Measurements from ENCODE around the gene LMOD2. TPM values are rescaled to one million over a fixed set of nuclear protein-coding genes. Genes with fewer than 3 reads are reported as not detected.

The LMOD2 gene
- total RNA-seq, 2 experiments from 2014 or later: not detected

DNA sequence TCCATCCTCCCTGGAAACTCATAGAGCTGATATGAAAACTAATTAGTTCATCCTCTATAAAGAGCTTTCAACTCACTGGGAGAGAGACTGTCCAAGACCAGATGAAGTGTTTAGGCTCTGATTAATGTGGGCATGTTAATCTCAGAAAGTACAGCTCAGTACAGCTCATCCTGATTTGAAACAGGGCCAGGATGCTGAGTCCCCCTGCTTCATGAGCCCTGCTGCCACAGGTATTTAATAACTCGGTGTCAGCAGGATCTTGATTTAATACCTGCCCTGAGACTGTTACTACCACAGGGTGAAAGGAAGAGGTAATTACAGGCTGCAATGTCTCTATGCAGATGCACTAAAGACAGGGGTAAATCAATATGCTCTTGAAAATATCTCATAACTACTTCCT lies 10.8 kb downstream of the LMOD2 start:
- Mint-ChIP-seq H3K4me3 (no peak overlapping the region), H3K9me3 (no peaks in the 10 kb centered on the region), H3K27ac (no peak overlapping the region), H3K27me3 (peaks cover 11% of the 10 kb centered on the region), H3K4me1 (peaks cover 2% of the 10 kb centered on the region), H3K36me3 (no peaks in the 10 kb centered on the region)
- ATAC-seq (ENCODE audit: low read depth) (no peak), DNase-seq (no peak)
- POLR2A ChIA-PET: no interaction called here

DNA sequence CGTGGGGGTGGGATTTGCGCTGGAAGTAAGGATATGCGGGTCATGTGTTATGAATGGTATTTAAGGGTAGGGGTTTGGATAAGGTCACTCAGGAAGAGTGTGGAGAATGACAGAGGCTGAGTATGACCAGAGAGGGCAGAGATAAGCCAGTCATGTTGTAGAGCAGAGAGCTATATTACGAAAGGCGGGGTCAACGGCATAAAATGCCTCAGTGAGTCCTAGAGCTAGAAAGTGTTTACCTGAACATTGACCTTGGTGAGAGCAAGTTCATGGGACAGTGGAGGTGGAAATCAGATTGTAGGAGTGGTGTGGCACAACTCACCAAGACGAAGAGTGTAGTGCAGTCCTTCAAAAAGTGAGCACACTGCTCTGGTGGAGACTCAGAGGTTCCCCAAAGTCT lies 13.8 kb downstream of the LMOD2 start:
- Mint-ChIP-seq H3K27me3 (peaks cover 4% of the 10 kb centered on the region), H3K27ac (no peak overlapping the region), H3K4me3 (no peak overlapping the region), H3K36me3 (no peaks in the 10 kb centered on the region), H3K9me3 (no peaks in the 10 kb centered on the region), H3K4me1 (no peaks in the 10 kb centered on the region)
- DNase-seq (no peak), ATAC-seq (ENCODE audit: low read depth) (no peak)
- POLR2A ChIA-PET: no interaction called here

- DNase-seq (no peak), ATAC-seq (ENCODE audit: low read depth) (no peak)
- H3K27me3 Mint-ChIP-seq: no peaks in the 10 kb centered on the region
- POLR2A ChIA-PET: interaction anchor here (0.7 kb wide), 1 partner anchor 95 kb away, joined by 3 read pairs; no protein-coding TSS in a partner anchor
- H3K4me1 Mint-ChIP-seq: no peaks in the 10 kb centered on the region
- H3K27ac Mint-ChIP-seq: no peak overlapping the region
- no peaks in the 10 kb centered on the region for H3K9me3 Mint-ChIP-seq
- H3K36me3 Mint-ChIP-seq: no peaks in the 10 kb centered on the region
- H3K4me3 Mint-ChIP-seq: no peak overlapping the region
Measured at GRCh38 chr7:123673137-123673732, 17.6 kb downstream of the LMOD2 start.

DNA sequence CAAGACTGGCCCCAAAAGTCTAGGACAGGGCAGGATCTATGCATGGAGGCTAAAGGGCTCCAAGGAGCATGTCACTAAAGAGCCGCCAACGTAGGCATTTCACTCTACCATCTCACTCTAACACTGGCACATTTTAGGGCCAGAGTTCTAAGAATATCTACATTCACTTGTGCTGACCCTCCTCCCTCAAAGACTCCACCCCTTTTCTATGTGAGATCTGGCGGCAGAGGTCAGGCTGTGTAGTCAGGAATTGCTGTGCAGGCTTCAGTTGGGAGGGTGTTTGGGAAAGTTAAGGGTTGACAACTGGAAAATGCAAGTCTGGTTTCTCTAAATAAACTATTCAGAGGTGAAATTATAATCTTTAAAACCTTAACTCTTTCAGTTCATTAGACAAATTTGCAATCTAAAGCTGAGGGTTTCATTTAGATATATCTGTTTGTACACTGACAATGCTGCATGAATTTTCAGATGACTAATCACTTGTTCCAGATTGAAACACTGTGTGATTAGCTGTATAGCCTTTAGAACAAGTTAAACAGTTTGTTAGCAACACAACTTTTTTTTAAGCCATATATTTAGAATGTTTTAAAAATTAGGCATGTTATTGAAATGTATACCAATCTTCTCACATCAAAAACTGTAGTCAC lies 18.2 kb downstream of the LMOD2 start:
- H3K36me3 Mint-ChIP-seq: no peaks in the 10 kb centered on the region
- no peak for ATAC-seq (ENCODE audit: low read depth)
- H3K27ac Mint-ChIP-seq: no peak overlapping the region
- POLR2A ChIA-PET: interaction anchor here (0.7 kb wide), 1 partner anchor 95 kb away, joined by 3 read pairs; no protein-coding TSS in a partner anchor
- no peaks in the 10 kb centered on the region for H3K9me3 Mint-ChIP-seq
- DNase-seq: no peak
- H3K27me3 Mint-ChIP-seq: no peaks in the 10 kb centered on the region
- no peak overlapping the region for H3K4me3 Mint-ChIP-seq
- H3K4me1 Mint-ChIP-seq: no peaks in the 10 kb centered on the region

DNA sequence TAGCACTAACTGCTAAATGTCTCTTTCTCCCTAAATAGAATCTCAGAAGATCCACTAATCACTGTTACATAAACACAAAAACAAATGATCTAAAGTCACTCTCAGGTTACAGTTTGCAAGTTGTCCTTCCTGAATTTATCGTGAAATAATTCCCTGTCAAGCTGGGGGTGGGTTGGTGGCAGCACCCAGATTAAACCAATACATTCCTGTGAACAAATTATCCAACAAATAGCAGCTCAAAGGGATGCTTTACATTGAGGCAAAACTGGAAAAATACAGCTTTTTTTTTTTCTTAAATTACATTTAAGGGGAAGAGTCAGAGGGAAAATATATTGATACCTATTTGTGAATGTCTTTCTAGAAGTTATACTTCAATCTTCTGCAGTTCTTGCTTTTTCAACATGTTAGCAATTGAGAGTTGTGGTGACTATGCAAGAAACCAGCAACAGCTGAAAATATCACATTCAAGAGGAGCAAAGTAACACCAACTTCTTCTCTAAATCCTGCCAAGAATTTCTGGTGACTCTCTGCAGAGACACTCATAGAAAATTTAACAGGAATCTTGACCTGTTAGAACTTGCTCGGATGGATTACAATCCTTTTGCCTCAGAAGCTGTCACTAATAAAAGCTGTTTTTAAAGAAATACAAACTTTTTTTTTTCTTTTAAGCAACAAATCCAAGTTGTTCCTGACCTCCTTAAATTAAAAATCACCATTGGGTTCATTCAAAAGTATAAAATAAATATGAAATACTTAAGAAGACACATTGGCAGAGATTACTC lies 18.9 kb downstream of the LMOD2 start:
- ATAC-seq (ENCODE audit: low read depth) (no peak), DNase-seq (no peak)
- peaks cover 1% of the 10 kb centered on the region for H3K36me3 Mint-ChIP-seq
- no peaks in the 10 kb centered on the region for H3K9me3 Mint-ChIP-seq
- H3K27me3 Mint-ChIP-seq: no peaks in the 10 kb centered on the region
- H3K4me1 Mint-ChIP-seq: no peaks in the 10 kb centered on the region
- POLR2A ChIA-PET: no interaction called here
- no peak overlapping the region for H3K4me3 Mint-ChIP-seq
- no peak overlapping the region for H3K27ac Mint-ChIP-seq

DNA sequence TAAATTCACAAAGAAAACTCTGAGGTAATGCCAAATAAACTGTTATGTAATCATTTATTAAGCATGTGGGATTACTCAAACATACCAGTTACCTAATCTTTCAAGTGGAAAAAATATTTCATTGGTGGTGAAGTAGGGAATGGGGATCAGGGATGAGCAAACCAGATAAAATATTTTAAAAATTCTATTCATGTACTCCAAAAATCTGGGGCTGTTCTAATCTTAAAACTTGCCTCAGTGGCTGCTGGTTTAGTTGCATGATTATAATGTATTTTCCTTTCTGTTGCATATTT lies 19.5 kb downstream of the LMOD2 start:
- Mint-ChIP-seq H3K4me3 (no peak overlapping the region), H3K4me1 (no peaks in the 10 kb centered on the region), H3K27ac (no peak overlapping the region), H3K27me3 (no peaks in the 10 kb centered on the region), H3K9me3 (no peaks in the 10 kb centered on the region), H3K36me3 (peaks cover 1% of the 10 kb centered on the region)
- POLR2A ChIA-PET: no interaction called here
- no peak for DNase-seq
- ATAC-seq (ENCODE audit: low read depth): no peak

DNA sequence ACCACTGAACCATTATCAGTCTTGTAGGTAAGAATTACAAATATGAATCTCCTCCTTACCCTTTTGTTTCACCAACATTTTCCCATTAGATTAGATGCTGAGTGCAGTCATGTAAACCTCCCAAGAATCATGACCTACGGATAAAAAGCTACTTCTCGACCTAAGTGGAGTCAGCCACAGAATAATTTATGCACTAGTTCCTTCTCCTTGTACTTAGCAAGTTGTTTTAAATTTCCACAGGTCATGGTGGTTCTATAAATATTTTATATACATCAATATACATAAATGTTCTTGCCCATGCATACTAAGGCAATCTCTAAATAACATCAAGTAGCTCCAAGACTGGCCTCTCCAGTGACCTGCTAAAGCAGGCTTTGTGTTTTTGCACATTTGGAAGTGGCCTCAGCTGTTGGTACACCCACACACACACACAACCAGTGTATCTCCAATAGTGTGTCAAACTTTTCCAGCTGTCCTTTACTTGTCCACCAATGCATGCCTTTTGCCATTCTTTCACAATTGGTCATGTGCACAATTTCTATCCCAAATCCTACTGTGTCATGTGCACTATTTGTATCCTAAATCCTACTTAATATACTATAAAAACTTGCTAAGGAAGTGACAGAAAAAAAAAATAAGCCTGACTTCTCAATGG lies 21.5 kb downstream of the LMOD2 start:
- no peak for ATAC-seq (ENCODE audit: low read depth)
- peaks cover 1% of the 10 kb centered on the region for H3K36me3 Mint-ChIP-seq
- POLR2A ChIA-PET: no interaction called here
- no peaks in the 10 kb centered on the region for H3K4me1 Mint-ChIP-seq
- no peak for DNase-seq
- no peak overlapping the region for H3K4me3 Mint-ChIP-seq
- no peaks in the 10 kb centered on the region for H3K9me3 Mint-ChIP-seq
- no peak overlapping the region for H3K27ac Mint-ChIP-seq
- no peaks in the 10 kb centered on the region for H3K27me3 Mint-ChIP-seq

GRCh38 chr7:123679614-123680013 lies 23.9 kb downstream of the LMOD2 start:
- POLR2A ChIA-PET: no interaction called here
- Mint-ChIP-seq H3K36me3 (peaks cover 4% of the 10 kb centered on the region), H3K27ac (no peak overlapping the region), H3K4me1 (no peaks in the 10 kb centered on the region), H3K4me3 (no peak overlapping the region), H3K9me3 (no peaks in the 10 kb centered on the region), H3K27me3 (no peaks in the 10 kb centered on the region)
- ATAC-seq (ENCODE audit: low read depth) (no peak), DNase-seq (no peak)

- Mint-ChIP-seq H3K9me3 (no peaks in the 10 kb centered on the region), H3K27ac (no peak overlapping the region), H3K36me3 (peaks cover 4% of the 10 kb centered on the region), H3K27me3 (no peaks in the 10 kb centered on the region), H3K4me1 (no peaks in the 10 kb centered on the region), H3K4me3 (no peak overlapping the region)
- ATAC-seq (ENCODE audit: low read depth) (no peak), DNase-seq (no peak)
- POLR2A ChIA-PET: no interaction called here
Measured at GRCh38 chr7:123680580-123680979, 24.9 kb downstream of the LMOD2 start.

GRCh38 chr7:123681561-123681960 lies 25.9 kb downstream of the LMOD2 start:
- DNase-seq (no peak), ATAC-seq (ENCODE audit: low read depth) (no peak)
- Mint-ChIP-seq H3K4me1 (no peaks in the 10 kb centered on the region), H3K36me3 (peaks cover 4% of the 10 kb centered on the region), H3K4me3 (no peak overlapping the region), H3K9me3 (no peaks in the 10 kb centered on the region), H3K27me3 (no peaks in the 10 kb centered on the region), H3K27ac (no peak overlapping the region)
- POLR2A ChIA-PET: no interaction called here

DNA sequence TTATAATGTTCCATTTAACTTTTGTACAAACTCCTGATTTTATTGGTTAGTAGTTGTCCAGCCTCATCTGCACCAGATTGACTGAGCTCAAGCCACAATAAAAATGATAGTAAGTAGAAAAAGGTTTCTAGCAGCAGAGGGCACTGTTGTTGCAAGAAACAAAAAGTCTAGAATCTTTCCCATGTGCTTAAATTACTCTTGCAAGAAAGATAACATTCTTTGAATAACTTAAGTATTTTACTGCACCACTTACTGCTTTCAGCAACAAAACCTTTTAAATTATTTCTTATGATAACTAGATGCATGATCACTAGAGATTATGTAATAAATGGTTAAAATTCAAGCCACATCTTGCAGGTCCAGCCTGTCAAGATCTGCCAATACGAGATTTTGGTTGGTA lies 27.0 kb downstream of the LMOD2 start:
- ATAC-seq (ENCODE audit: low read depth) (no peak), DNase-seq (no peak)
- H3K36me3 Mint-ChIP-seq: peaks cover 7% of the 10 kb centered on the region

DNA sequence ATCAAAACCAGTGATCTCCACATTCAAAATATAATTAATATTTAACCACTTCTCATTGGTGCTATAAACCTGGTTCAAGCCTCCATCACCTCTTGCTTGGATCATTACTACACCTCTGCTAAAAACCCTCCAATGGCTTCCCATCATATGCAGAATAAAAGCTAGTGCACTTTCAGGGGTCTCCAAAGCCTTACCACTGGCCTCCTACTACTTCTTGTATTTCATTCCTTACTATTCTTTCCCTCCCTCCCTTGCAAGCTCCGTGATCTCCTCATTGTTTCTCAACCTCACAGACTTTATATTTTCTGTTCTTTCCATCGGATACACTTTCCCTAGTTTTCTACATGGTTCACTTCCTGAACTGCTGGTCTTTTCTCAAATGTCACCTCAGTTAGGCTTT lies 31.5 kb downstream of the LMOD2 start:
- DNase-seq (no peak), ATAC-seq (ENCODE audit: low read depth) (no peak)
- Mint-ChIP-seq H3K4me3 (no peak overlapping the region), H3K4me1 (no peaks in the 10 kb centered on the region), H3K27ac (no peak overlapping the region), H3K36me3 (peaks cover 10% of the 10 kb centered on the region), H3K9me3 (no peaks in the 10 kb centered on the region), H3K27me3 (no peaks in the 10 kb centered on the region)
- POLR2A ChIA-PET: no interaction called here

More for the DNA sequence above, 27.0 kb downstream of the LMOD2 start:
- Mint-ChIP-seq H3K9me3 (no peaks in the 10 kb centered on the region), H3K4me1 (no peaks in the 10 kb centered on the region), H3K27me3 (no peaks in the 10 kb centered on the region), H3K27ac (no peak overlapping the region), H3K4me3 (no peak overlapping the region)
- POLR2A ChIA-PET: no interaction called here

DNA sequence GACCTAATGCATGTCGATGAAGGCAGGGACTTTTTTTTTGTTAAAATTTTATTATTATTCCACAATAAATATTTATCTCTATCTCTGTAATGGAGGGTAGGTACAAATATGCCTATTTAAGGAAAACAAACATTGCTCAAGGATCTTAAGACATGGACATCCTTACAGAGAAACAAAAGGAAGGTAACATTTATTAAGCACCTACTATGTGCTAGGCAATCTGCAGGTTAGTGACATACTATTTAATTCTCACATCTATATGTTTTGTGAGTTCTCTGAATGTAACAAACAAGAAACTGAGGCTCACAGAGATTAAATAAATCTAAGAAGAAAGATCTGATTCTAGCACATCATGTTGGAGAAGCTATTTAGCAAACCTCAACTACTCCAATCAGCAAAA lies 32.1 kb downstream of the LMOD2 start:
- DNase-seq (no peak), ATAC-seq (ENCODE audit: low read depth) (no peak)
- H3K4me3 Mint-ChIP-seq: no peak overlapping the region
- H3K9me3 Mint-ChIP-seq: no peaks in the 10 kb centered on the region
- H3K4me1 Mint-ChIP-seq: no peaks in the 10 kb centered on the region
- no peak overlapping the region for H3K27ac Mint-ChIP-seq
- H3K36me3 Mint-ChIP-seq: peaks cover 10% of the 10 kb centered on the region
- no peaks in the 10 kb centered on the region for H3K27me3 Mint-ChIP-seq
- POLR2A ChIA-PET: no interaction called here

GRCh38 chr7:123689250-123689649 lies 33.6 kb downstream of the LMOD2 start:
- POLR2A ChIA-PET: no interaction called here
- no peak overlapping the region for H3K4me3 Mint-ChIP-seq

More at GRCh38 chr7:123689250-123689649, 33.6 kb downstream of the LMOD2 start:
- Mint-ChIP-seq H3K9me3 (no peaks in the 10 kb centered on the region), H3K4me1 (no peaks in the 10 kb centered on the region), H3K27me3 (no peaks in the 10 kb centered on the region), H3K36me3 (peaks cover 8% of the 10 kb centered on the region), H3K27ac (no peak overlapping the region)
- no peak for ATAC-seq (ENCODE audit: low read depth)
- DNase-seq: no peak
